SK-N-SH (cell line): Measurements from ENCODE around the gene ABCB1. TPM values are rescaled to one million over a fixed set of nuclear protein-coding genes. Genes with fewer than 3 reads are reported as not detected.

Experiments used
- CTCF ChIA-PET: fragments of 300-600, 350-600 bp; formaldehyde crosslinking; extraction: SDS; loops from one replicate; lab custom pipeline; 2021; lab: Yijun Ruan, JAX
- POLR2A ChIA-PET: fragments of 350-600 bp; sonication (Branson Sonifier 250); formaldehyde crosslinking; extraction: SDS; loops from one replicate; lab custom pipeline; 2020; ENCODE audit warnings: antibody characterized with exemption, inconsistent platforms; lab: Yijun Ruan, JAX
- DNase-seq: peaks from one replicate; pipeline ENCODE4 v3.0.0; 2012
- H2AFZ ChIP-seq: fragments of 200-600 bp; sonication (generic); 2 replicates; pipeline ENCODE4 v1.8.1; 2016; ENCODE audit warnings: antibody characterized with exemption, mild to moderate bottlenecking, low read depth
- H3F3A ChIP-seq: fragments of 200-600 bp; sonication (generic); replicated peaks from 2 replicates; pipeline ENCODE3; 2016; ENCODE audit warnings: antibody characterized with exemption, mild to moderate bottlenecking; ENCODE audit not compliant: insufficient read depth
- H3K27ac ChIP-seq, 2 experiments: fragments of 200-500 bp in 1 of 2; fragments of 200-600 bp in 1 of 2; sonication (Bioruptor generic) in 1 of 2; sonication (generic), shearing (Covaris generic) in 1 of 2; 2 replicates each; pipeline versions ENCODE4 v1.5.1 to v1.6.1; 2014 to 2016; ENCODE audit warnings: low read depth in 2 of 2, inconsistent platforms in 1 of 2, low read length in 1 of 2, mild to moderate bottlenecking in 1 of 2, mixed read lengths in 1 of 2
- H3K27me3 ChIP-seq: fragments of 200-600 bp; sonication (generic), shearing (Covaris generic); 2 replicates; pipeline ENCODE4 v1.6.1; 2016; ENCODE audit warnings: mixed run types; ENCODE audit not compliant: insufficient read depth
- H3K36me3 ChIP-seq, 2 experiments: fragments of 200-500 bp in 1 of 2; fragments of 200-600 bp in 1 of 2; sonication (Bioruptor generic) in 1 of 2; sonication (generic) in 1 of 2; replicated peaks in 1 of 2; 2 replicates each; pipeline versions ENCODE3 to v1.5.1; 2014 to 2016; ENCODE audit warnings: low read length in 1 of 2, mild to moderate bottlenecking in 1 of 2; ENCODE audit not compliant: insufficient read depth in 2 of 2, control insufficient read depth in 1 of 2
- H3K4me1 ChIP-seq, 2 experiments: fragments of 200-500 bp in 1 of 2; fragments of 200-600 bp in 1 of 2; sonication (Bioruptor generic) in 1 of 2; sonication (generic), shearing (Covaris generic) in 1 of 2; 2 replicates each; pipeline versions ENCODE4 v1.5.1 to v1.6.1; 2014 to 2016; ENCODE audit warnings: low read depth in 1 of 2, low read length in 1 of 2, mixed run types in 1 of 2; ENCODE audit not compliant: insufficient read depth in 2 of 2, control insufficient read depth in 1 of 2
- H3K4me2 ChIP-seq: fragments of 200-600 bp; sonication (generic), shearing (Covaris generic); 2 replicates; pipeline ENCODE4 v1.6.1; 2017; ENCODE audit warnings: mixed run types
- H3K4me3 ChIP-seq, 2 experiments: fragments of 200-500 bp in 1 of 2; fragments of 200-600 bp in 1 of 2; sonication (Bioruptor generic) in 1 of 2; sonication (generic), shearing (Covaris generic) in 1 of 2; 2 replicates each; pipeline versions ENCODE4 v1.5.1 to v1.8.1; 2014 to 2016; ENCODE audit warnings: low read depth in 2 of 2, inconsistent platforms in 1 of 2, low read length in 1 of 2, mild to moderate bottlenecking in 1 of 2, mixed read lengths in 1 of 2, moderate library complexity in 1 of 2
- H3K79me2 ChIP-seq: fragments of 200-600 bp; sonication (generic); 2 replicates; pipeline ENCODE4 v1.8.1; 2017; ENCODE audit warnings: mild to moderate bottlenecking; ENCODE audit not compliant: insufficient read depth
- H3K9ac ChIP-seq: fragments of 200-600 bp; sonication (generic); 2 replicates; pipeline ENCODE4 v1.6.1; 2017; ENCODE audit warnings: mixed run types
- H3K9me2 ChIP-seq: fragments of 200-600 bp; sonication (generic); 2 replicates; pipeline ENCODE4 v1.6.1; 2017; ENCODE audit warnings: mixed run types
- H3K9me3 ChIP-seq: fragments of 200-600 bp; sonication (generic); 2 replicates; pipeline ENCODE4 v1.6.1; 2017; ENCODE audit warnings: mixed run types, mild to moderate bottlenecking, moderate library complexity
- H4K20me1 ChIP-seq: fragments of 200-600 bp; sonication (generic); 2 replicates; pipeline ENCODE4 v1.6.1; 2017; ENCODE audit warnings: mild to moderate bottlenecking, mixed run types; ENCODE audit not compliant: insufficient read depth
- CHD2 ChIP-seq: fragments of 150-350 bp; IDR thresholded peaks from 2 replicates; pipeline ENCODE4 v1.6.1; 2018; ENCODE audit warnings: low read length; ENCODE audit not compliant: partially characterized antibody
- ELF1 ChIP-seq: IDR thresholded peaks from 2 replicates; pipeline ENCODE4 v1.4.0; 2012
- EP300 ChIP-seq, 2 experiments: IDR thresholded peaks; 2 replicates each; pipeline versions ENCODE4 v1.4.0 to v1.6.1; 2012; ENCODE audit warnings: borderline replicate concordance in 1 of 2, low read depth in 1 of 2, low read length in 1 of 2
- EZH2phosphoT487 ChIP-seq: fragments of 200-600 bp; sonication (generic); IDR thresholded peaks from 2 replicates; pipeline ENCODE4 v1.6.1; 2017; ENCODE audit warnings: low read depth, mixed run types, mild to moderate bottlenecking, antibody characterized with exemption, moderate library complexity, borderline replicate concordance
- FOSL2 ChIP-seq: IDR thresholded peaks from 2 replicates; pipeline ENCODE4 v1.4.0; 2012; ENCODE audit warnings: low read depth, mild to moderate bottlenecking, moderate library complexity, borderline replicate concordance
- JUND ChIP-seq: IDR thresholded peaks from 2 replicates; pipeline ENCODE4 v1.4.0; 2012
- TAF1 ChIP-seq: IDR thresholded peaks from 2 replicates; pipeline ENCODE4 v1.6.1; 2012; ENCODE audit warnings: low read depth, mild to moderate bottlenecking, low read length, moderate library complexity, borderline replicate concordance
- WGBS: methylation state at CpG from one replicate; pipeline ENCODE4 v1.1.6; 2017; ENCODE audit warnings: low lambda C conversion rate; 5-methylcytosine and 5-hydroxymethylcytosine counted together
- polyA plus RNA-seq, 3 experiments: library from polyadenylated mRNA; depleted of rRNA; stranded (reverse); fragments of >200 nt; gene quantifications; 2 replicates each; pipeline ENCODE4 v1.2.3, GENCODE V29; 2012
- TF ChIP-seq, protein P1 (sequence below): IDR thresholded peaks from 2 replicates; pipeline ENCODE4 v1.6.1; 2012; ENCODE audit warnings: mild to moderate bottlenecking, low read depth, low read length, moderate library complexity
- TF ChIP-seq, protein P2 (sequence below): fragments of 150-350 bp; IDR thresholded peaks from 2 replicates; pipeline ENCODE4 v1.6.1; 2016; ENCODE audit warnings: mild to moderate bottlenecking, low read depth, low read length
- TF ChIP-seq, protein P3 (sequence below): fragments of 150-350 bp; IDR thresholded peaks from 2 replicates; pipeline ENCODE4 v1.6.1; 2017; ENCODE audit warnings: antibody characterized with exemption, low read length, low read depth, borderline replicate concordance

Gene ABCB1
- polyA plus RNA-seq, 1 of the 3 experiments (the other 2 are of a cell fraction): 2.0 TPM

DNA sequence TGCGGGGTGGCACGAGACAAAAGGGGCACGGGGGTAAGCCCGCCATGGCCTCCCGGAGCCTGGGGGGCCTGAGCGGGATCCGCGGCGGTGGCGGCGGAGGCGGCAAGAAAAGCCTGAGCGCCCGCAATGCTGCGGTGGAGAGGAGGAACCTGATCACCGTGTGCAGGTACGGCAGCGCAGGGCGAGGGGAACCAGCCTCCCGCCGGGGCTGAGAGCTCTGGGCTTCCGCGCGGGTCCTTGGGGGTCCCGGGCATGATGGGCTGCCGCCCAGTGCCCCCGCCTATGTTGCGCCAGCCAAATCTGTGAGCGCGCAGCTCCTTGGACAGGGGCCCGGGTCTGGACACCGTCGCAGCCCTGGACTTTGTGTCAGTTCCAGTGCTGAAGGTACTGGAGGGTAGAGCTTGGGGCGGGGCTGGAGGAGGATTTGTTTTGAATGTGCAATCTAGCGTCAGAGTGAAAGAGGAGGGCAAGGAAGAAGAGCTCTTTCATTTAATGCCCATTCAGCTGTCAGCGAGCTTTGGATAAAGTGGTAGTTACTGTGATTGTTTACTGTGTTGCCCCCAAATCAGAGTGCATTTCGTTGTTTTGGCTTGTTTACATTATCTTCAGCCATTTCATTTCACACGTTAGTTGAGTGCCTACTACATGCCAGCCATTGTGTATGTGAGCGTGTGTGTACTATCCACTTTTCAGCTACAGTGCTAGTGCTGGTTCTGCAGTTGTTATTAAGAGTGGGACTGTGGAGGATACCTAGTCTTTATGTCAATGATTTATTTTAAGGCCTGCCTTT lies 28.3 kb upstream of the ABCB1 start:
- Histone ChIP-seq H4K20me1 (no peaks in the 10 kb centered on the region), H3K9me2 (no peaks in the 10 kb centered on the region), H3K27ac (peak overlapping the region in 1 of 2 experiments; percentile 5; a peak in 1 of 4 replicates), H3K4me2 (peak overlapping the region; percentile 100), H3K4me3 (peak overlapping the region; percentile 70 to 83), H2AFZ (peak overlapping the region; percentile 97), H3K4me1 (peaks cover 0 to 8% of the 10 kb centered on the region in 2 experiments; a peak in 1 of 4 replicates), H3K27me3 (0 out of 2 replicates have a peak, but pooled peaks cover 11% of the 10 kb centered on the region), H3K79me2 (no peaks in the 10 kb centered on the region), H3K9me3 (no peaks in the 10 kb centered on the region), H3K9ac (no peak overlapping the region), H3F3A (peaks cover 6% of the 10 kb centered on the region), H3K36me3 (no peaks in the 10 kb centered on the region)
- ChIA-PET CTCF (interaction anchor here (1.0 to 3.7 kb wide), 10 partner anchors 11 to 504 kb away, joined by 3 to 20 read pairs (median 4); partner anchors contain the start of gene ABCB1), POLR2A (interaction anchor here (0.6 to 2.7 kb wide), 3 partner anchors 29 to 284 kb away, joined by 3 to 13 read pairs (median 4); partner anchors contain the start of gene ABCB1)
- TF ChIP-seq, protein P1, sequence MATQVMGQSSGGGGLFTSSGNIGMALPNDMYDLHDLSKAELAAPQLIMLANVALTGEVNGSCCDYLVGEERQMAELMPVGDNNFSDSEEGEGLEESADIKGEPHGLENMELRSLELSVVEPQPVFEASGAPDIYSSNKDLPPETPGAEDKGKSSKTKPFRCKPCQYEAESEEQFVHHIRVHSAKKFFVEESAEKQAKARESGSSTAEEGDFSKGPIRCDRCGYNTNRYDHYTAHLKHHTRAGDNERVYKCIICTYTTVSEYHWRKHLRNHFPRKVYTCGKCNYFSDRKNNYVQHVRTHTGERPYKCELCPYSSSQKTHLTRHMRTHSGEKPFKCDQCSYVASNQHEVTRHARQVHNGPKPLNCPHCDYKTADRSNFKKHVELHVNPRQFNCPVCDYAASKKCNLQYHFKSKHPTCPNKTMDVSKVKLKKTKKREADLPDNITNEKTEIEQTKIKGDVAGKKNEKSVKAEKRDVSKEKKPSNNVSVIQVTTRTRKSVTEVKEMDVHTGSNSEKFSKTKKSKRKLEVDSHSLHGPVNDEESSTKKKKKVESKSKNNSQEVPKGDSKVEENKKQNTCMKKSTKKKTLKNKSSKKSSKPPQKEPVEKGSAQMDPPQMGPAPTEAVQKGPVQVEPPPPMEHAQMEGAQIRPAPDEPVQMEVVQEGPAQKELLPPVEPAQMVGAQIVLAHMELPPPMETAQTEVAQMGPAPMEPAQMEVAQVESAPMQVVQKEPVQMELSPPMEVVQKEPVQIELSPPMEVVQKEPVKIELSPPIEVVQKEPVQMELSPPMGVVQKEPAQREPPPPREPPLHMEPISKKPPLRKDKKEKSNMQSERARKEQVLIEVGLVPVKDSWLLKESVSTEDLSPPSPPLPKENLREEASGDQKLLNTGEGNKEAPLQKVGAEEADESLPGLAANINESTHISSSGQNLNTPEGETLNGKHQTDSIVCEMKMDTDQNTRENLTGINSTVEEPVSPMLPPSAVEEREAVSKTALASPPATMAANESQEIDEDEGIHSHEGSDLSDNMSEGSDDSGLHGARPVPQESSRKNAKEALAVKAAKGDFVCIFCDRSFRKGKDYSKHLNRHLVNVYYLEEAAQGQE: no peak
- TF ChIP-seq FOSL2: no peak
- TF ChIP-seq EP300 (IDR thresholded peaks at IDR 0.05; ENCODE audit: borderline replicate concordance in 1 of 2, low read depth in 1 of 2, low read length in 1 of 2): no peak
- TF ChIP-seq, protein P2, sequence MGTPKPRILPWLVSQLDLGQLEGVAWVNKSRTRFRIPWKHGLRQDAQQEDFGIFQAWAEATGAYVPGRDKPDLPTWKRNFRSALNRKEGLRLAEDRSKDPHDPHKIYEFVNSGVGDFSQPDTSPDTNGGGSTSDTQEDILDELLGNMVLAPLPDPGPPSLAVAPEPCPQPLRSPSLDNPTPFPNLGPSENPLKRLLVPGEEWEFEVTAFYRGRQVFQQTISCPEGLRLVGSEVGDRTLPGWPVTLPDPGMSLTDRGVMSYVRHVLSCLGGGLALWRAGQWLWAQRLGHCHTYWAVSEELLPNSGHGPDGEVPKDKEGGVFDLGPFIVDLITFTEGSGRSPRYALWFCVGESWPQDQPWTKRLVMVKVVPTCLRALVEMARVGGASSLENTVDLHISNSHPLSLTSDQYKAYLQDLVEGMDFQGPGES: no peak
- TF ChIP-seq ELF1: no peak
- no peak for TF ChIP-seq CHD2
- no peak for TF ChIP-seq JUND
- no peak for TF ChIP-seq EZH2phosphoT487
- TF ChIP-seq, protein P3, sequence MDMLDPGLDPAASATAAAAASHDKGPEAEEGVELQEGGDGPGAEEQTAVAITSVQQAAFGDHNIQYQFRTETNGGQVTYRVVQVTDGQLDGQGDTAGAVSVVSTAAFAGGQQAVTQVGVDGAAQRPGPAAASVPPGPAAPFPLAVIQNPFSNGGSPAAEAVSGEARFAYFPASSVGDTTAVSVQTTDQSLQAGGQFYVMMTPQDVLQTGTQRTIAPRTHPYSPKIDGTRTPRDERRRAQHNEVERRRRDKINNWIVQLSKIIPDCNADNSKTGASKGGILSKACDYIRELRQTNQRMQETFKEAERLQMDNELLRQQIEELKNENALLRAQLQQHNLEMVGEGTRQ: no peak
- TF ChIP-seq TAF1: no peak
- WGBS: 12% methylated on average over 14 of the region's 39 CpGs
- peak; percentile 74 for DNase-seq
